GM19351 (cell line): ENCODE results near the gene FBXO28.
"Not testable (repeated sequence)": the region's sequence is repeated elsewhere in the genome, so short reads cannot be mapped to it uniquely, and the experiment has no call there.

ENCODE experiments used
- ATAC-seq: cut with Tn5 transposase; IDR thresholded peaks from one replicate; pipeline ENCODE4 v1.9.1; 2021; ENCODE audit warnings: mild to moderate bottlenecking, moderate library complexity; ENCODE audit not compliant: unreplicated experiment

FBXO28 gene

GRCh38 chr1:224113918-224114786, at the start of gene FBXO28:
FBXO28 (plus strand) TSS chr1:224114111; CDS start chr1:224114130, 19 bp downstream.
- peak; percentile 97 for ATAC-seq

- no peak for ATAC-seq
Measured at GRCh38 chr1:224064150-224064549, 49.8 kb upstream of the FBXO28 start.

- no peak for ATAC-seq
Measured at GRCh38 chr1:224065455-224065854, 48.5 kb upstream of the FBXO28 start.

GRCh38 chr1:224067207-224067606, 46.7 kb upstream of the FBXO28 start:
- ATAC-seq = no peak

GRCh38 chr1:224067621-224068457, 46.1 kb upstream of the FBXO28 start:
- ATAC-seq = no peak

- ATAC-seq = no peak
Measured at GRCh38 chr1:224068458-224069072, 45.3 kb upstream of the FBXO28 start.

- ATAC-seq = no peak
Measured at GRCh38 chr1:224069138-224069537, 44.8 kb upstream of the FBXO28 start.

- ATAC-seq = no peak
Measured at GRCh38 chr1:224070521-224070920, 43.4 kb upstream of the FBXO28 start.

GRCh38 chr1:224076407-224076806, 37.5 kb upstream of the FBXO28 start:
- no peak for ATAC-seq

GRCh38 chr1:224079644-224080043, 34.3 kb upstream of the FBXO28 start:
- ATAC-seq = not testable (repeated sequence)

- ATAC-seq = no peak
Measured at GRCh38 chr1:224080115-224080774, 33.7 kb upstream of the FBXO28 start.

GRCh38 chr1:224081604-224082003, 32.3 kb upstream of the FBXO28 start:
- no peak for ATAC-seq

GRCh38 chr1:224082146-224082545, 31.8 kb upstream of the FBXO28 start:
- no peak for ATAC-seq

GRCh38 chr1:224084867-224085266, 29.0 kb upstream of the FBXO28 start:
- ATAC-seq = no peak

GRCh38 chr1:224085421-224086108, 28.3 kb upstream of the FBXO28 start:
- no peak for ATAC-seq

- ATAC-seq = no peak
Measured at GRCh38 chr1:224087286-224087794, 26.6 kb upstream of the FBXO28 start.

GRCh38 chr1:224089583-224089982, 24.3 kb upstream of the FBXO28 start:
- ATAC-seq = no peak

- no peak for ATAC-seq
Measured at GRCh38 chr1:224090116-224090515, 23.8 kb upstream of the FBXO28 start.

GRCh38 chr1:224092111-224092510, 21.8 kb upstream of the FBXO28 start:
- ATAC-seq = no peak

- no peak for ATAC-seq
Measured at GRCh38 chr1:224092601-224093000, 21.3 kb upstream of the FBXO28 start.
